ENCODE data around the gene HMGCS2.

The HMGCS2 gene

GRCh38 chr1:119725626-119726025, 43.1 kb downstream of the HMGCS2 start:
- H3K4me3 ChIP-seq (ENCODE audit: low read depth, low read length): no peak overlapping the region

GRCh38 chr1:119724611-119725218, 44.0 kb downstream of the HMGCS2 start:
- no peak overlapping the region for H3K4me3 ChIP-seq (ENCODE audit: low read depth, low read length)
- no peak for TF ChIP-seq CTCF (IDR thresholded peaks at IDR 0.05; ENCODE audit: insufficient read depth, low read depth, low read length, missing control alignments)
- DNase-seq (ENCODE audit: low read depth): no peak

More at GRCh38 chr1:119725626-119726025, 43.1 kb downstream of the HMGCS2 start:
- no peak for DNase-seq (ENCODE audit: low read depth)
- TF ChIP-seq CTCF (IDR thresholded peaks at IDR 0.05; ENCODE audit: insufficient read depth, low read depth, low read length, missing control alignments): no peak

- no peak overlapping the region for H3K4me3 ChIP-seq (ENCODE audit: low read depth, low read length)
- no peak for TF ChIP-seq CTCF (IDR thresholded peaks at IDR 0.05; ENCODE audit: insufficient read depth, low read depth, low read length, missing control alignments)
Measured at GRCh38 chr1:119721896-119722295, 46.8 kb downstream of the HMGCS2 start.

GRCh38 chr1:119720866-119721440, 47.8 kb downstream of the HMGCS2 start:
- H3K4me3 ChIP-seq (ENCODE audit: low read depth, low read length): no peak overlapping the region
- DNase-seq (ENCODE audit: low read depth): no peak
- TF ChIP-seq CTCF (IDR thresholded peaks at IDR 0.05; ENCODE audit: insufficient read depth, low read depth, low read length, missing control alignments): no peak

More at GRCh38 chr1:119721896-119722295, 46.8 kb downstream of the HMGCS2 start:
- no peak for DNase-seq (ENCODE audit: low read depth)

GRCh38 chr1:119718972-119719371, 49.7 kb downstream of the HMGCS2 start:
- TF ChIP-seq CTCF (IDR thresholded peaks at IDR 0.05; ENCODE audit: insufficient read depth, low read depth, low read length, missing control alignments): no peak
- no peak for DNase-seq (ENCODE audit: low read depth)
- H3K4me3 ChIP-seq (ENCODE audit: low read depth, low read length): no peak overlapping the region

- no peak for TF ChIP-seq CTCF (IDR thresholded peaks at IDR 0.05; ENCODE audit: insufficient read depth, low read depth, low read length, missing control alignments)
- H3K4me3 ChIP-seq (ENCODE audit: low read depth, low read length): no peak overlapping the region
- no peak for DNase-seq (ENCODE audit: low read depth)
Measured at GRCh38 chr1:119718409-119718808, 50.3 kb downstream of the HMGCS2 start.

- no peak overlapping the region for H3K4me3 ChIP-seq (ENCODE audit: low read depth, low read length)
- DNase-seq (ENCODE audit: low read depth): no peak
- no peak for TF ChIP-seq CTCF (IDR thresholded peaks at IDR 0.05; ENCODE audit: insufficient read depth, low read depth, low read length, missing control alignments)
Measured at GRCh38 chr1:119715542-119715941, 53.2 kb downstream of the HMGCS2 start.
